Stimulated activated CD4-positive, alpha-beta T cell treated with anti-CD3 and anti-CD28 coated beads, TNF-alpha, amount 100 ng/mL, for 48 hours (primary cell): ENCODE results near the gene STEAP3.

Source experiments
- DNase-seq, 3 donors: peaks; one replicate each; pipeline ENCODE4 v3.0.0-alpha.2; 2020; ENCODE audit warnings: low read depth in 3 of 3

Gene STEAP3

GRCh38 chr2:119247844-119248271, 24.2 kb downstream of the STEAP3 start:
- no peak for DNase-seq

- DNase-seq = no peak
Observed at GRCh38 chr2:119248311-119248710, 24.7 kb downstream of the STEAP3 start.

- no peak for DNase-seq
Observed at GRCh38 chr2:119248751-119249150, 25.1 kb downstream of the STEAP3 start.

- DNase-seq = no peak
Observed at GRCh38 chr2:119249311-119249710, 25.7 kb downstream of the STEAP3 start.

GRCh38 chr2:119249855-119250717, 26.5 kb downstream of the STEAP3 start:
- DNase-seq = no peak

- DNase-seq = no peak
Observed at GRCh38 chr2:119250718-119251290, 27.2 kb downstream of the STEAP3 start.

GRCh38 chr2:119251652-119252051, 28.0 kb downstream of the STEAP3 start:
- no peak for DNase-seq

- DNase-seq = no peak
Observed at GRCh38 chr2:119252186-119253113, 28.8 kb downstream of the STEAP3 start.

- DNase-seq = no peak
Observed at GRCh38 chr2:119253114-119253702, 29.6 kb downstream of the STEAP3 start.

GRCh38 chr2:119253760-119254600, 30.3 kb downstream of the STEAP3 start:
- DNase-seq = no peak

GRCh38 chr2:119254601-119255080, 31.0 kb downstream of the STEAP3 start:
- no peak for DNase-seq

- no peak for DNase-seq
Observed at GRCh38 chr2:119255760-119256581, 32.3 kb downstream of the STEAP3 start.

- DNase-seq = no peak
Observed at GRCh38 chr2:119256582-119256921, 32.9 kb downstream of the STEAP3 start.

- DNase-seq = no peak
Observed at GRCh38 chr2:119257198-119257597, 33.6 kb downstream of the STEAP3 start.

- DNase-seq = no peak
Observed at GRCh38 chr2:119259296-119259860, 35.7 kb downstream of the STEAP3 start.

- DNase-seq = no peak
Observed at GRCh38 chr2:119260646-119261492, 37.2 kb downstream of the STEAP3 start.

- no peak for DNase-seq
Observed at GRCh38 chr2:119261493-119262225, 38.0 kb downstream of the STEAP3 start.

GRCh38 chr2:119263025-119263424, 39.4 kb downstream of the STEAP3 start:
- DNase-seq = no peak
